Activated CD4-positive, alpha-beta T cell treated with anti-CD3 and anti-CD28 coated beads for 36 hours (primary cell): Measurements from ENCODE around the gene HOXA7. TPM values are rescaled to one million over a fixed set of nuclear protein-coding genes. Genes with fewer than 3 reads are reported as not detected.
A peak's percentile ranks its signal among the peaks of the same experiment; 100 is the strongest.

ENCODE experiments used
- ATAC-seq: fragments of 200-7000 bp; cut with Tn5 transposase; one replicate; pipeline ENCODE4 v1.10.0; 2021; ENCODE audit warnings: mild to moderate bottlenecking, moderate library complexity
- CTCF ChIA-PET: fragments of 350-600 bp; sonication (Branson Sonifier 250); formaldehyde crosslinking; loops from one replicate; lab custom pipeline; 2021; ENCODE audit warnings: antibody characterized with exemption; lab: Charles Lee
- POLR2A ChIA-PET: fragments of 350-600 bp; sonication (Branson Sonifier 250); formaldehyde crosslinking; loops from one replicate; lab custom pipeline; 2021; ENCODE audit warnings: antibody characterized with exemption, inconsistent platforms; lab: Charles Lee
- DNase-seq: peaks from one replicate; pipeline ENCODE4 v3.0.0-alpha.2; 2020
- H3K27ac Mint-ChIP-seq: one replicate; pipeline ENCODE4 v1.8.0; 2021; ENCODE audit warnings: mixed read lengths
- H3K27me3 Mint-ChIP-seq: one replicate; pipeline ENCODE4 v1.8.0; 2021; ENCODE audit warnings: mixed read lengths
- H3K36me3 Mint-ChIP-seq: one replicate; pipeline ENCODE4 v1.8.0; 2021; ENCODE audit warnings: low read depth, mixed read lengths
- H3K4me1 Mint-ChIP-seq: one replicate; pipeline ENCODE4 v1.8.0; 2021; ENCODE audit warnings: mixed read lengths
- H3K4me3 Mint-ChIP-seq: one replicate; pipeline ENCODE4 v1.8.0; 2021; ENCODE audit warnings: mild to moderate bottlenecking, moderate library complexity, mixed read lengths
- H3K9me3 Mint-ChIP-seq: one replicate; pipeline ENCODE4 v1.8.0; 2021; ENCODE audit warnings: low read depth, mixed read lengths
- intact Hi-C, 2 experiments: fragments of 100-400 bp; cut with DNase I in 1 of 2; cut with micrococcal nuclease in 1 of 2; formaldehyde crosslinking; loops; one replicate each; pipeline versions ENCODE4 v1.14.2 to v1.15.1; 2022 to 2024; cut with DNase I, micrococcal nuclease
- total RNA-seq, 2 experiments: library from RNA; stranded (reverse); gene quantifications; one replicate each; pipeline ENCODE4 v1.2.3, GENCODE V29; 2021

HOXA7 gene
- total RNA-seq, 2 experiments from 2014 or later = not detected

- Mint-ChIP-seq H3K27ac (no peak overlapping the region), H3K4me3 (no peak overlapping the region), H3K36me3 (no peaks in the 10 kb centered on the region), H3K4me1 (peaks cover 26% of the 10 kb centered on the region), H3K9me3 (no peaks in the 10 kb centered on the region), H3K27me3 (peaks cover 74% of the 10 kb centered on the region)
- ChIA-PET CTCF (interaction anchor here (0.7 to 3.2 kb wide), 11 partner anchors 10 to 1309 kb away, joined by 3 to 25 read pairs (median 4); partner anchors contain the start of gene HOXA3), POLR2A (interaction anchor here (0.6 kb wide), 1 partner anchor 13 kb away, joined by 8 read pairs; no protein-coding TSS in a partner anchor)
- DNase-seq (no peak), ATAC-seq (no peak)
- intact Hi-C loops = no loop called here
These were observed 6.2 kb upstream of the HOXA7 start for GRCh38 chr7:27162561-27163287.

DNA sequence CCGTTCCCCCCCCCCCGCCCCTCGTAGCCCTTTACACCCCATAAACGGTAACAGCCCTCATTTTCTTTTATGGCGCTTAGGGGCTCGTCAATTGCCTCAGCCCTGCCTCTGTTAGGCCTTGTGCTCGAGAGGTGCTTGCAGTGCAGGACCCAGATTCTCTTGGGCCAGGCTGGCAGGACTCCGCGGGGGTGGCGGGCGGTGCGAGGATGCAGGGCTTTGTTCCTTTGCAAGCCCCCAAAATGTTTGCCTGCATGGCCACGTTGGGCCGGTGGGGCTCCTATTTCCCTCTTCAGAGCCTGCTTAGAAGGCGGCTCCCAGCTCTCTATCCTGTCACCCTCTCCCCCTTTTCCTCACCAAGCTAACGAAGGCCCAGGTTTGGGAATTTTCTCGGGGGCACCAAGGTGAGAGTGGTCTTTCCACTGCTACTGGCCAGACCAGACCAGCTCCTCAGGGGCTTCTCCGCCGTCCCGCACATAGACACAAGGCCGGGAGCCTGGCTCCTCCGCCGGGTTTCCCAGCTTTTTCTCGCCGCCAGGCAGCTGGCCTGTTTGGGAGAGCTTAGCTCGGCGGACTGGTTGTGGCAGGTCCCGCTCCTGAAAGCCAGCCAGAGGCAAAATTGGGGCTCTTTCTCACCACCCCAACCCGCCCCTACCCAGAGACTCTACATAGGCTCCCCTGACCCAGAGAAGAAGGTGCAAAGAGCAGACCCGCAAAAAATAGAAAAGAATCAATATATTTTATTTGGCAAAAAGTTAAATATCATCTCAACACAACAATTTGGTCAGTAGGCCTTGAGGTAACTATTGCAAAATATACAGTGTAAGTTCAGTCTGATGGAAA, 5.5 kb upstream of the HOXA7 start:
- DNase-seq (no peak), ATAC-seq (no peak)
- H3K27me3 Mint-ChIP-seq = peaks cover 74% of the 10 kb centered on the region
- no peaks in the 10 kb centered on the region for H3K36me3 Mint-ChIP-seq
- POLR2A ChIA-PET = no interaction called here
- CTCF ChIA-PET = interaction anchor here (0.7 to 3.2 kb wide), 12 partner anchors 11 to 867 kb away, joined by 3 to 25 read pairs (median 4); no protein-coding TSS in a partner anchor
- H3K9me3 Mint-ChIP-seq = no peaks in the 10 kb centered on the region
- H3K4me1 Mint-ChIP-seq = peaks cover 22% of the 10 kb centered on the region
- intact Hi-C loops = loop anchor here (1.0 to 2.0 kb wide), 6 partner anchors 308 to 793 kb away; no protein-coding TSS in a partner anchor
- H3K4me3 Mint-ChIP-seq = no peak overlapping the region
- H3K27ac Mint-ChIP-seq = no peak overlapping the region

DNA sequence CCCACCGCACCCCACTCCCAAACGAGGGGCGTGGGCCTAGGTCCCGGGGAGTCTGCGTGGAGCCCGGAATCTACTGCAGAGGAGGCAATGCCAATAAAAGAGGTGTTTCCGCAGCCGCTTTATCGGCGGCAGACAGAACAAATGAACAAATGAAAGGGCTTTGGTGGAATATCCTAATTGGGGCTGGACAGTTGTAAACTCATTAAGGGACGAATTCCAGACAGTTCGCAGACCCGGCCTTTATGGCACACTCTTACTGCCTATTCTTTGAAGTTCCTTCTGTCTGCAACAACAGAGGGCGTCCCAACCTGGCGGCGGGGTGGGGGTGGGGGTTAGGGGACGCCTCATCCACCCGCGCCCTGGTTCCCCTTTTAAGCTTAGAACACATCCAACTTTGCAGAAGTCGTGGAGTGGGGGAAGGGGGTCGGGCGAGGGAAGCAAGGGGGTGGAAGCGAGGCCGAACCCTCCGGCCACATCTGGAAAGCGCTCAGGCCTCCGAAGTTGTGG, 4.8 kb upstream of the HOXA7 start:
- CTCF ChIA-PET = interaction anchor here (0.6 to 3.2 kb wide), 26 partner anchors 9 to 792 kb away, joined by 3 to 25 read pairs (median 5); partner anchors contain the start of genes HOXA1, HOXA11 and HOXA6
- no peak for ATAC-seq

GRCh38 chr7:27160546-27161213, 4.2 kb upstream of the HOXA7 start:
- intact Hi-C loops = loop anchor here (1.0 to 2.0 kb wide), 6 partner anchors 306 to 792 kb away; no protein-coding TSS in a partner anchor
- Mint-ChIP-seq H3K36me3 (no peaks in the 10 kb centered on the region), H3K4me3 (peak overlapping the region; percentile 62), H3K9me3 (no peaks in the 10 kb centered on the region), H3K4me1 (peaks cover 24% of the 10 kb centered on the region), H3K27me3 (peaks cover 74% of the 10 kb centered on the region), H3K27ac (no peak overlapping the region)
- ATAC-seq (peak; percentile 50), DNase-seq (peak; percentile 91)
- ChIA-PET CTCF (interaction anchor here (0.6 to 3.2 kb wide), 25 partner anchors 9 to 791 kb away, joined by 3 to 25 read pairs (median 5); partner anchors contain the start of genes HOXA1, HOXA11 and HOXA6), POLR2A (no interaction called here)

More for the DNA sequence above, 4.8 kb upstream of the HOXA7 start:
- POLR2A ChIA-PET = no interaction called here
- peak overlapping the region; percentile 62 for H3K4me3 Mint-ChIP-seq
- no peaks in the 10 kb centered on the region for H3K36me3 Mint-ChIP-seq
- peaks cover 25% of the 10 kb centered on the region for H3K4me1 Mint-ChIP-seq
- H3K9me3 Mint-ChIP-seq = no peaks in the 10 kb centered on the region
- intact Hi-C loops = loop anchor here (1.0 to 2.0 kb wide), 6 partner anchors 307 to 792 kb away; no protein-coding TSS in a partner anchor
- no peak for DNase-seq
- peaks cover 75% of the 10 kb centered on the region for H3K27me3 Mint-ChIP-seq
- H3K27ac Mint-ChIP-seq = no peak overlapping the region

DNA sequence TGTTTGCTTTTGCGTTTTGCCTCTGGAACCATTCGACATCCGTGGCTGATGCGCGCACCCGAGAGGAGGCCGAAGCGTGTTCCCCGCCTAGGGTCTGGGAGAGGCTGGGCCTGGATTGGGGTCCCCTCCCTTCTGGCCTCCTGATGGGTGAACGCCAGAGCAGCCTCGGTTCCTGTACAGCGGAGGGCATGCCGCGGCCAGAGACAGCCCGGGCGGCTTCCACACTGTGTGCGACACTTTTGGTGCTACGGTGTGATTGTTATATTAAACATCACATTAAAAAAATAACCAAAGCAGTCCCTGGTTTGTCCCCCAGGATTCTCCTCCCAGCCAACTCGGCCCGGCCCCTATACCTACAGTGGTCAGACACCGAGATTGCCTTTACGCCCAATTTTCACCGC, 3.7 kb upstream of the HOXA7 start:
- Mint-ChIP-seq H3K27ac (no peak overlapping the region), H3K27me3 (peaks cover 77% of the 10 kb centered on the region), H3K9me3 (no peaks in the 10 kb centered on the region), H3K4me3 (peak overlapping the region; percentile 4), H3K36me3 (no peaks in the 10 kb centered on the region), H3K4me1 (peaks cover 27% of the 10 kb centered on the region)
- intact Hi-C loops = loop anchor here (2.0 kb wide), 2 partner anchors 783 to 791 kb away; no protein-coding TSS in a partner anchor
- peak; percentile 45 for ATAC-seq
- DNase-seq = no peak
- CTCF ChIA-PET = interaction anchor here (1.0 to 3.2 kb wide), 12 partner anchors 8 to 791 kb away, joined by 3 to 25 read pairs (median 6); partner anchors contain the start of genes HOXA1 and HOXA11
- POLR2A ChIA-PET = no interaction called here

DNA sequence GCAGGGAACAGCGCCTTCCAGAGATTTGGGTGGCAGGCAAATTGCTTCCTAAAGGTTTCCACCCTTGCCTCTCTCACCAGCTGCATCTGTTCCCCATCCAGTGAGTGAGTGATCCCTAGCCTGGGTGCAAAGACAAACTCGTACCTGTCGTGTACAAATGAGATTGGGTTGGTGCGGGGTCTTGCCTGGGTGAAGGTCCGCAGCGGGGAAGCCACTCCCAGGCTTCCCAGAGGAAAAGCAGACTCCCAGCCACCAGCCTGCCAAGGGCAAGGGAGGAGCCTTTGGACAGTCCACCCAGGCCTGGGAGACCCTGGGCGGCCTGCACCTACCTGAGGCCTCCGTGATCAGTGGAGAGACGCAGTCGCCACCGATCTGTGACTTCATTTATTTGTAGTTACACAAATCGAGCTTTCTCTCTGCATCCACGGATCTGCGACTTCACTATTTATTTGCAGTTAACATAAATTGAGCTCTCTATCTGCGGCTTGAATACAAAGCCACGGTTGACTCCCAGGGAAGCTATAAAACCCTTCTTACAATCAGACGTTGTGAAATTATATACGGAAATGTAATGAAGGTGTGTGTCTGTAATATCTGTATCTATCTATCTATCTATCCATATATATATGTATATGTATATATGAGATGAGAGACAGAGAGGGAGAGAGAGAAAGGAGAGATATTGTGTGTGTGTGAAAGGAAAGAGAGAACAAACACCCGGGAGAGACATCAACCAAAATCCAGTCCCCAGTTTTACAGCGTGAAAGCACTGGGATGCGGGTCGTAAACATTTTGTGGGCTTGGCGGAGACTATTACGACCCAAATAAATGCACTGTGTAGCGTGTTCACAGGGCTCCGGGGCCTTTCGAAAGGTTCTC, 3.0 kb upstream of the HOXA7 start:
- H3K27ac Mint-ChIP-seq = no peak overlapping the region
- H3K36me3 Mint-ChIP-seq = no peaks in the 10 kb centered on the region
- intact Hi-C loops = loop anchor here (2.0 to 5.0 kb wide), 4 partner anchors 39 to 791 kb away; partner anchors contain the start of gene HOXA1 (in 1 of the 2)
- peaks cover 79% of the 10 kb centered on the region for H3K27me3 Mint-ChIP-seq
- ChIA-PET CTCF (interaction anchor here (0.8 to 1.7 kb wide), 12 partner anchors 9 to 1308 kb away, joined by 3 to 6 read pairs (median 4); no protein-coding TSS in a partner anchor), POLR2A (no interaction called here)
- no peak for DNase-seq
- H3K4me1 Mint-ChIP-seq = peaks cover 30% of the 10 kb centered on the region
- no peaks in the 10 kb centered on the region for H3K9me3 Mint-ChIP-seq
- no peak for ATAC-seq
- peak overlapping the region; percentile 4 for H3K4me3 Mint-ChIP-seq

GRCh38 chr7:27158436-27159265, 2.2 kb upstream of the HOXA7 start:
- no peak for ATAC-seq
- no peaks in the 10 kb centered on the region for H3K9me3 Mint-ChIP-seq
- peaks cover 78% of the 10 kb centered on the region for H3K27me3 Mint-ChIP-seq
- ChIA-PET POLR2A (no interaction called here), CTCF (interaction anchor here (0.8 to 1.7 kb wide), 11 partner anchors 8 to 1307 kb away, joined by 3 to 6 read pairs (median 5); no protein-coding TSS in a partner anchor)
- peak overlapping the region; percentile 4 for H3K4me3 Mint-ChIP-seq
- no peaks in the 10 kb centered on the region for H3K36me3 Mint-ChIP-seq
- intact Hi-C loops = loop anchor here (2.0 to 5.0 kb wide), 2 partner anchors 40 to 61 kb away; partner anchors contain the start of gene HOXA1 (in 1 of the 2)
- DNase-seq = no peak
- no peak overlapping the region for H3K27ac Mint-ChIP-seq
- H3K4me1 Mint-ChIP-seq = peaks cover 29% of the 10 kb centered on the region

DNA sequence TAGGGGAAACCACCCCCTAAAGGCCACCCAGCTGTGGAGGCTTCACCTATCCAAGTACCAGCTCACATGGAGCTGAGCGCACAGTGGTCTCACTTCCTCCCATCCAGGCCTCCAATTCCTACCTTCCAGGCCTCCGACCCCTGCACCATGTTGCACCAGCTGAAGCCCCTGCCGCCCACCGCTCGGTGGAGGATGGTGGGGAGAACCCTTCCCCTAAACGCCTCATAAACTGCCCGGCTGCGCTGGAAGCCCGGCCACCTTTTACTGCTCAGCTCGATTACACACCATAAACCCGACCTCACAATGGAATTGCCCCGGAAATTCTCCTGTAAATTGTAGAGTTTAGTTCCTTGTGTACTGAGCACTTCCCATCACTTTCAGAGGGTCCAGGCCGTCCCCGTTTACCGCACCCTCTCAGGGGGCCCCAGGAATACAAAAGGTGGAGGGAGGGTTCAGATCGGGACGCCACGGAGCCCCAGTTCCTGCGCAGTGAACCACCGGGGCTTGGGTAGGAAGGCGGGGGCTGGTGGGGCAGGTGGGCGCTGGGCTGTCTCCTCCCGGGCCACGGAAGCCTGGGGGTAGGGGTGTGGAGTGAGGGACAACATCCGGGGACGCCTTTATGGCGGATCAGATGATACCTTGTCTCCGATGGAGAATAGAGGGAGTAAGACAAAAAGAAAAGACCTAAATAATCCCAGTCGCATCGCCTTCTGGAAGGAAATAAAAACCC, 1.4 kb upstream of the HOXA7 start:
- ChIA-PET CTCF (interaction anchor here (1.2 kb wide), 1 partner anchor 26 kb away, joined by 3 read pairs; no protein-coding TSS in a partner anchor), POLR2A (no interaction called here)
- peaks cover 29% of the 10 kb centered on the region for H3K4me1 Mint-ChIP-seq
- no peak overlapping the region for H3K4me3 Mint-ChIP-seq
- no peak for DNase-seq
- H3K27ac Mint-ChIP-seq = no peak overlapping the region
- intact Hi-C loops = loop anchor here (2.0 to 5.0 kb wide), 3 partner anchors 15 to 61 kb away; partner anchors contain the start of gene HOXA1 (in 1 of the 2)
- H3K9me3 Mint-ChIP-seq = no peaks in the 10 kb centered on the region
- no peaks in the 10 kb centered on the region for H3K36me3 Mint-ChIP-seq
- no peak for ATAC-seq
- H3K27me3 Mint-ChIP-seq = peaks cover 78% of the 10 kb centered on the region
